SK-N-DZ (cell line): ENCODE measurements around the gene APOBEC3G.

Source experiments
- DNase-seq: peaks from one replicate; pipeline ENCODE4 v3.0.0-alpha.2; 2015; ENCODE audit warnings: low spot score

APOBEC3G gene

DNA sequence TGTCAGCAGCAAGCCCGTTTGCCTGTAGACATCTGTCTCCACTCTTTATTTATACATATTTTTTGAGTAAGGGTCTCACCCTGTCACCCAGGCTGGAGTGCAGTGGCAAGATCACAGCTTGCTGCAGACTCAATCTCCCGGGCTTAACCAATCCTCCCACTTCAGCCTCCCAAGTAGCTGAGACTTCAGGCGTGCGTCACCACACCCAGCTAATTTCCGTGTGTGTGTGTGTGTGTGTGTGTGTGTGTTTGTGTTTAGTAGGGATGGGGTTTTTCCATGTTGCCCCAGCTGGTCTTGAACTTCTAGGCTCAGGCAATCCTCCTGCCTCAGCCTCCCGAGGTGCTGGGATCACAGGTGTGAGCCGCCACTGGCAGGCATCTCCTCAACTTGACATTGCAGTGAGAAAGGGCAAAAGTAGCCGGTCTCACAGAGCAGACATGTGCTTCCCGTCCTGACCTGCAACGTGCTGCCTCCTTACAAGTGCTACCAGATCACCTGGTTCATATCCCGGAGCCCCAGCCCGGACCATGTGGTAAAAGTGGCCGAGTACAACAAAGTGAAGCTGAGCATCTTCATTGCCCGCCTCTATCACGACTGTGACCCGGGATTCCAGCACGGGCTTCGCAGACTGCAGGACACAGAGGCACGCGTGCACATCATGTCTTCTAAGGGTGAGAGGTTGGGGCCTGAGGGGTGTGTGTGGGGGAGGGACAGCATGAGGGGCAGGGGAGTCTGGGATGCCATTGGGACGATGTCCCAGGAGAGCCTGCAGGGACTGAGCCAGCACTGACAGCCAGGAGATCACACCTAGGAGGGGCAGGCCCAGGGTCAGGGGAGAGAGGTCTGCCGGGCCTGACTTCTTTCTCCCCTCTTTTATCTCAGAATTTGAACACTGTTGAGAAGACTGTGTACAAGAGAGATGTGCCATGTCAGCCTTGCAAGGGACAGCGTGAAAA is 14.3 kb downstream of the APOBEC3G start:
- no peak for DNase-seq

DNA sequence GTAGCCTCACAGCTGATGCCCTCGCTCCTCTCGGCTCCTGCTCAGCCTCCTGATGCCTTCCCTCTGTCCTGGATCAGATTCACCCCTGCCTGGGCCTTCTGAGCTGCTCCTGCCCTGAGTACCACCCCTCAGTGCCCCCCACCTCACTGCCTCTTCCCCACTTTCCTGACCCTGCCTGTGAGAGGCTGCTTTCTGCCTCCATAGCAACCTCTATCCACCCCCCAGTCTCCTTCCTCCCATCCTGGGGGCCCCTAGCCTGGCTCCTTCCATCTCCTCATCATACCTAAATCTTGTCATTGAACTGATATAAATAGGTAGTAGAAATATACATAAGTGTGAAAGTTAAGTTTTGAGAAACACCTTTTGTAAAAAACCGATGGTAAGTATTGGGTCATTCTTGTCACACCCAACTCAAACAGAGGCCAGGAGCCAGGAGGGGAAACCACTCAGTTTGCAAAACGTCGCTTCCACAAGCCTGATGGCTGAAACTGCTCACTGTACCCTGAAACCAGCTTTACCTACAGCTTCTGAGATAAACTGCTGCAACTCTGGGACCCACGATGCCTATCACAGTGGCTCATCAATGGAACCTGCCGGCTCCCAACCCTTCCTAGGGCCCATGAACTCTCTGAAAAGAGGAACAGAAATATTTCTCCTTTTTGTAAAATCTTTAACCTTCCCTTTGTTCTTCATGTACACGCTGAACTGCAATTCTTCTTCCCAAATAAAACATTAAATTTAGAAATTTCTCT is 15.2 kb downstream of the APOBEC3G start:
- no peak for DNase-seq

DNA sequence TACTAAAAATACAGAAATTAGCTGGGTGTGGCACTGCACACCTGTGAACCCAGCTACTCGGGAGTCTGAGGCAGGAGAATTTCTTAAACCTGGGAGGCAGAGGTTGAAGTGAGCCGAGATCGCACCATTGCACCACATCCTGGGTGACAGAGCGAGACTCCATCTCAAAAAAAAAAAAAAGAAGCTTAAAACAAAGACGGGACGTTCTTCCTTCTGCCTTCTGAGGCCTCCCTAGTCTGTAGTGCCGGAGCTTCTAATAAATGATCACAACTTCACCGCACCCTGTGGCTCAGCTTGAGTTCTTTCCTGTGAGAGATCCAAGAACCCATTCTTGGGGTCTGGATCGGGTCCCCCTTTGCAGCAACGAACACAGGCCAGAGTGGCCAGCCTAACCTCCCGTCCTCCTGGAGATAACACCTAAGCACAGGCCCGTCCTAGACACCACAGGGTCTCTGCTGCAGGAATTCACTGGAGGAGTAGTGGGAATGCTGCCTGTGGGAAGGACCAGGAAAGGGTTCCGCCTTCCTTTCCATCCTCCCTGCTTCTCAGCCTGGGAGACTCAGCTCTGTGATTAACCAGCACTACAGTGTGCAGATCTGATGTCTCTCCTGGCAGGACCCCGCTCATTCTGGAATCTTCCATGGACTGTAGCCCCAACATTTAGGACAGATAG is 17.8 kb downstream of the APOBEC3G start:
- no peak for DNase-seq

DNA sequence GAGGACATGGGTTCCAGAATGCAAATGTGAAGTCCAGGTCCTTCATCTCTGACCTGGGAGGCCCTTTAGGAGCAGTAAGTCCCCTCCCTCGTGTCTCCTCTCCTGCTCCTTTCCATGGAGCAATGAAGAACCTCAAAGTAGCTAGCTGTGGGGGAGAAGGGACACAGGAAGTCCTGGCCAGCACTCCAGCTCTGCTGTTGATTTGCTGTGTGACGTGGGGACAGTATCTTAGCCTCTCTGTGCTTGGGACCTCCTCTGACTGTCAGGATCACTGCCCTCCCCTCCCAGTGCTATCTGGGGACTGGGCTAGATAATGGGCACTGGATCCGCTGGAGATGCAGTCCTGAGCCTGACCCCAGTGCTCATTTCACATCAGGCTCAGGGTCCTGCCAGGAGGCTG is 18.9 kb downstream of the APOBEC3G start:
- no peak for DNase-seq

DNA sequence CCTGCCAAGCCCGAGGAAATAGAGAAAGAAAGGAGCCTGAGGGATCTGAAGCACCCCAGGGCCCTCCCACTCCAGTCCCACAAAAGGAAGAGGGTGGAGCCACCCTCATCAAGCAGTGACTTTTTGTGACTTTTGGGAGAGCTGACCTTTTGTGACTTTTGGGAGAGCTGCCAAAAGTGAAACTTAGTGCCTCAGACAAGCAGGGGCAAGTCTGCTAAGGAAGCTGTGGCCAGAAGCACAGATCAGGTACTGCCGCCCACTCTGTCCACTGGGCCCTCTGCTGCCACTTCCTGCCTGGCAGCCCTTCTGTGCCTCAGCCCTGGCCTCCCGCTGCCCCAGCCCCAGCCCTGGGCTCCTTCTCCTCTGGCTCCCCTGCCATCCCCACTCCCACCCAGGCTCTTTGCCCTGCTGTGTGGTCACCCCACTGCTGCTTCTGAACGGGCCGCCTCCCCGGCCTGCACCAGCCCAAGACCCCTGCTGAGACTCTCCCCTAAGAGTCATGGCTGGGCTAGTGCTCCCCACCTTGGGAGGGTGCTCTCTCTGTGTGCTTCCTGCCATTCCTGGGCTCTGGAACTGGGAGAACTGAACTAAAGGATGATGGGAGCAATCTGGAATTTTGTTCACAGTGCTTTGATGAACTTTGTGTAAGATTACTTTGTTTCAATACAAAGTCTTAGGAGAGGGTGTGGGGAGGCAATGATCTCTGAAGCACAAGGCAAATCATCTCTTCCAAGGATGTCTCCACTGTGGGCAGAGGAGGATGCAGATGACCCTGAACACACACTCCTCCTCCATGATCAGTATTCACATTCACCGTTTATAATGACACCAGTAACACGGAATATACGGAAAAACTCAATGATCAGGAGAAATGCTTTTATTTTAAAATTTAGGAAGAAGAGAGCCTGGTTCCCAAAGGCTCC is 20.3 kb downstream of the APOBEC3G start, which contains the start of gene APOBEC3H:
TSS of gene APOBEC3H (plus strand) at position 147 of the 923 bp plus-strand sequence. CDS start 3,035 bp downstream, outside the sequence.
- DNase-seq, result no peak

DNA sequence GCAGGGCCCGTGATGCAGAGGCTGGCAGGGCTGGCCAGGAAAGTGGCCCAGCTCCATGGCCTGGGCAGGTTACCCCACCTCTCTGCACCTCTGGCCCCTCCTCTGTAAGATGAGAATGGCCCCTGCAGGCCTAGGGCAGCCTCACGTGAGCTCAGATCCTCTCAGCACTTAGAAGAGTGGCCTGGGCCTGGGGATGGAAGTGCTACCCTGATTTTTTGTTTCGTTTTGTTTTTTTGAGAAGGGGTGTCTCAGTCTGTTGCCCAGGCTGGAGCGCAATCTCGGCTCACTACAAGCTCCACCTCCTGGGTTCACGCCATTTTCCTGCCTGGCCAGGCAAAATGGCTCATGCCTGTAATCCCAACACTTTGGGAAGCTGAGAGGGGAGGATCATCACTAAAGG is 21.0 kb downstream of the APOBEC3G start:
- no peak for DNase-seq

DNA sequence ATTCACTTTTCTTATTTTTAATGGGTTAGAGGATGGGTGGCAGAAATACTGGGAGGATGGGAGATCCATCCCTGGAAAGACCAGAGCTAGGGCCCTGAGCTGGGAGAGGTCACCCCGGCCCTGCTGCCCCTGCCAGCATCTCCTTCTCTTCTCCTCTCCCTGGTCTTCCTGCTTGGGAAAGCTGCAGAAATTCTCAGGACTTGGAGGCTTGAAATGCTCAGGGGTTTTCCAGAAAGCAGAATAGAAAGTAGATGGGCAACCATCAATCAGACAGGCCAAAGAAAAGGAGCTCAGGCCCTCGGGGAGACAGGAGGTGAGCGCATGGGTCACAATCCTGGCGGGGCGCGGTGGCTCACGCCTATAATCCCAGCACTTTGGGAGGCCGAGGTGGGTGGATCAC is 21.5 kb downstream of the APOBEC3G start:
- no peak for DNase-seq

DNA sequence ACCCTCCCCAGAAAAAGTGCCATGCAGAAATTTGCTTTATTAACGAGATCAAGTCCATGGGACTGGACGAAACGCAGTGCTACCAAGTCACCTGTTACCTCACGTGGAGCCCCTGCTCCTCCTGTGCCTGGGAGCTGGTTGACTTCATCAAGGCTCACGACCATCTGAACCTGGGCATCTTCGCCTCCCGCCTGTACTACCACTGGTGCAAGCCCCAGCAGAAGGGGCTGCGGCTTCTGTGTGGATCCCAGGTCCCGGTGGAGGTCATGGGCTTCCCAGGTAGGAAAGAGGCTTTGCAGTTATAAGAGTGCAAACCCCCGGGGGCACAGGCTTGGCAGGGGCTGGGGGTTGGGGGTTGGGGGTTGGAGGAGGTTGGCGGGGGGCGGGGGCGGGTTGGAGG is 24.2 kb downstream of the APOBEC3G start:
- no peak for DNase-seq

DNA sequence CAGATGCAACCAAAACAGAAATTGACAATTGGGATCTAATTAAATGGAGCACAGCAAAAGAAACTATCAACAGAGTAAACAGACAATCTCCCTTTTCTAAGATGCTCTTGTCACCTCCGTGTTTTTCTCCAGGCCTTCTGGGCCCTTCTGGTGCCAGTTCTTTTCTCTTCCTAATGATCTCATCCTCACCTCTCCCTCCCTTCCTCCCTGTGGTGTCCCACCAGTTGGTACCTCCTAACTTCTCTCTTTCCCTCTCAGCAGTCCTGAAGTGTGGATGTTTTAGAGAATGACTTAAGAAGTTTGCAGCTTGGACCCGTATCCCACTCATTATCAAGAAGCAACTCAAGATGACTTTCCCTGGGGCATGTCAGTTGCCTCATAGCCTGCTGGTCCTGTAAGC is 26.4 kb downstream of the APOBEC3G start:
- no peak for DNase-seq

DNA sequence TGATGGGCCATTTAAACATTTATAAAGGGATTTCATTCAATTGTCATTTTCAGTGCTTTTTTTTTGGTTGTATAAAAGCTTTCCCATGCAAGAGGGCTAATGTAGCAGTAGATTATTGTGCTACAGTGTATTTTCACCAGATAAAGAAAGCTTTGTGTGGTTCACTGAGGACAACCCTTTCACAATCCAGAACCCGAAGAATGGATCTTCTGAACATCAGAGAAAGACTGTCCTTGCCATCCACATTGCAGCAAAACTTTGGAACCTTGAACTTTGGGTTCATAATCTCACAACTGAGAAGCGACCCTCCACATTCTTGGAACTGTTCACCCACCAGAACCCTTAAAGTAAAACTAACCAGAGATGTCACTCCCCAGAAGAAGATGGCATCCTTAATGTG is 29.3 kb downstream of the APOBEC3G start:
- DNase-seq, result no peak

DNA sequence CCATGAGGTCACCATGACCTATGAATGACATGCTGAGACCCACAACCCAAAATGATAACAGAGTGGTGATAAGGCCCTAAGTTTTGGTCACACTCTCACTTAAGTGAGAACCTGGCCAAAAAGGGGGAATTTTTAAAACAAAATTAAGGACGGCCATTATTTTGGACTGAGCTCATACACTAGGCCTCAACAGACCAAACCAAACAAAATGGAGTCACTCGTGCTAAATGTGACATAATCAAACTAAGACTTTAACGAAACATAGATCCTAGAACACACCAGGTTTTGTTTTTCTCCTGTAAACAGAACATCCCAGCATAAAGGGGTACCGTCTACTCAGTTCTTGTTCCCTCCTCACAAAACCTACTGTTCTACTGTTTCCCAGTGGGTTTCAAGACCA is 31.4 kb downstream of the APOBEC3G start:
- no peak for DNase-seq

DNA sequence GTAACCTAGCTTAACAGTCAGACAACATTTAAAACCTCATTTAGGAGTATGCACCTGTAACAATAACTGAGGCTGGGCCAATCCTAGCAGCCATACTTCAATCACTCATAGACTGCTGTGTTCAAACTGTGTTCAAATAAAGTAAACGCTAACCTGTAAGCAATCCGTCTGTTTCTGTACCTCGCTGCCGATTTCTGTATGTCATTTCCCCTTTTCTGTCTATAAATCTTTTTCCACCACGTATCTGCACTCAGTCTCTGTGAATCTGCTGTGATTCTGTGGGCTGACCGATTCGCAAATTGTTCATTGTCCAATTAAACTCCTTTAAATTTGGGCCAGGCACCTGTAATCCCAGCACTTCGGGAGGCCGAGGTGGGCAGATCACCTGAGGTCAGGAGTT is 32.3 kb downstream of the APOBEC3G start:
- no peak for DNase-seq

DNA sequence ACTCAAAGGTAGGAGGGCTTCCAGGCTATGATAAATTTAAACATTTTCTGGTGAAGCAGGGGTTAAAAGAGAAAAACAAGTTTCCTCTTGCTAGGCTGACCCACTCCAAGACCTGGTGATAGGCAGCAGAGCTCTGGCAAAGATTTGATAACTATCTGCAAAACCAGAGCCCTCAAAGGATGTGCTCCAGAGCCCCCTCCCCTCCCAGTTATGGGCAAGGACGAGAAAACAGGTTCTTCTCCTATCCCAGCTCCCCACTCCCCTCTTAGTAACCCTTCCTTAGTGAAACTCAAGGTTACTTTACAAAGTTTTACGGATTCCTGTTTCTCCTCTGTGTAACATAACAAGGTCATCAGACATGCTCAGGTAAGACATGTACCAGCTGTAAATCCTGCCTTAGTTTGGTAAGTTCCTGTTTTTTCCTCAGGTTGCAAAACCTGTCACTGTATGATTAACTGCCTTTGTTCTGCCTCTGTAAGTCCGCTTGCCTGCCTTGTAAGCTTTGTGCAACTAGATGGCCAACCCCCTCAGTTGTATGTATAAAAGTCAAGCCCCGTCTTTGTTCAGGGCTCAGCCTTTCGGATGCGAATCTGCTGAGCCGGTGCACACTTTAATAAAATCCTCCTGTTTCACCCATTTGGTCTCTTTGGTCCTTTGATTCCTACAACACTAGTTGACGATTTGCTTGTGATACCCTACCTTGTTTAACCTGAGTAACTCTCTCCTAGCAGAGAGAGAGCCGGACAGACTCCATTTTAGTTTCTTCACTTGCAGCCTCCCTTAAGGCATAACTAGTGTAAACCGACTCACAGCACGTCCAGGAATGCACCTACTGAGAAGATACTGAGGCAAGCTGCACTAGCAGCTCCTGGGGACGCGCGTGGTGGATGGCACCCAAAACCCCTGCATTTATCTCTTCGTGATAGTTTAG is 33.8 kb downstream of the APOBEC3G start:
- peak; percentile 69 for DNase-seq

DNA sequence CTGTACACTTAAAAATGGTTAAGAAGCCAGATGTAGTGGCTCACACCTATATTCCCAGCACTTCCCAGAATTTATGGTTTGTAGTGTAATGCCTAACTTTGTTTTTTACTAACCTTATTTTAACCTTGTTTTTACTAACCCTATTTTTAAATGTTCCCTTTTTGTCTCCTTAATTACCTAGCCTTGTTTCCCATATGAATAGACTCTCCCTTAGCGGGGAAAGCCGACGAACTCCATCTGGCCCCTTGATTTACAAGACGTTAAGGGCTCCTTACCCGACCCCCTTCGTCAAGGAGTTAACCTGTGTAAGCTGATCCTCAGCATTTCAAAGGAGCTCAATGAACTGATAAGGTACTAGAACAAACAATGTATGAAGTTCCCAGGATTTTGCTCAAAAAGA is 37.0 kb downstream of the APOBEC3G start:
- DNase-seq, result no peak

DNA sequence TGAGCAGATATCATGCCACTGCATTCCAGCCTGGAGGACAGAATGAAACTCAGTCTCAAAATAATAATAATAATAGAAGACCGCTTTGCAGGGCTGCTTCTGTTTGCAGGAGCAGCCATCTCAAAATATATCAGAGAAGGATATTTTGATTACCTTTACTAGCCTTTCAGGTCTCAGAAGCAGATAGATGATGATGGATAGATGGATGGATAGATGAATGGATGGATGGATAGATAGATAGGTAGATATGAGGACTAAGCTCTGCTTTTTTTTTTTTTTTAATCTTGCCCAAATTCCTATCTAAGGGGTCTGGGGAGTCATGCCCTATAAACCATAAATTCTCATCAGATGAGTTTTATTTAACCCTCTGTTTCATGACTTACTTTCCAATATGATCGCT is 38.5 kb downstream of the APOBEC3G start:
- no peak for DNase-seq

DNA sequence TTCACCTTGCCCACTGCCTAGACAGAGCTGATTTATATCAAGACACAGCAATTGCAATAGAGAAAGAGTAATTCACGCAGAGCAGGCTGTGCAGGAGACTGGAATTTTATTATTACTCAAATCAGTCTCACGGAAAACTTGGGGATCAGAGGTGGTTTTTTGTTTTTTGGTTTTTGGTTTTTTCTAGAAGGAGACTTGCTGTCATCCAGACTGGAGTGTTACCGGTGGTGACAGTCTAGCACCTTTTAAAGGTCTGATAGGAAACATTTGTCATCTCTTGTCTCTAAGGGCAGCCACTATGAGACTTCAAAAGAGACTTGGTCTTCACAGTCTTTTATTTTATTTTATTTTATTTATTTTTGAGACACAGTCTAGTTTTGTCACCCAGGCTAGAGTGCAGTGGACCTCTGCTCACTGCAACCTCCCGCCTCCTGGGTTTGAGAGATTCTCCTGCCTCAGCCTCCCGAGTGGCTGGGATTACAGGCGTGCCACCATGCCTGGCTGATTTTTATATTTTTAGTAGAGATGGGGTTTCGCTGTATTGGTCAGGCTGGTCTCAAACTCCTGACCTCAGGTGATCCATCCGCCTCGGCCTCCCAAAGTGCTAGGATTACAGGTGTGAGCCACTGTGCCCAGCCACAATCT is 39.0 kb downstream of the APOBEC3G start:
- no peak for DNase-seq

DNA sequence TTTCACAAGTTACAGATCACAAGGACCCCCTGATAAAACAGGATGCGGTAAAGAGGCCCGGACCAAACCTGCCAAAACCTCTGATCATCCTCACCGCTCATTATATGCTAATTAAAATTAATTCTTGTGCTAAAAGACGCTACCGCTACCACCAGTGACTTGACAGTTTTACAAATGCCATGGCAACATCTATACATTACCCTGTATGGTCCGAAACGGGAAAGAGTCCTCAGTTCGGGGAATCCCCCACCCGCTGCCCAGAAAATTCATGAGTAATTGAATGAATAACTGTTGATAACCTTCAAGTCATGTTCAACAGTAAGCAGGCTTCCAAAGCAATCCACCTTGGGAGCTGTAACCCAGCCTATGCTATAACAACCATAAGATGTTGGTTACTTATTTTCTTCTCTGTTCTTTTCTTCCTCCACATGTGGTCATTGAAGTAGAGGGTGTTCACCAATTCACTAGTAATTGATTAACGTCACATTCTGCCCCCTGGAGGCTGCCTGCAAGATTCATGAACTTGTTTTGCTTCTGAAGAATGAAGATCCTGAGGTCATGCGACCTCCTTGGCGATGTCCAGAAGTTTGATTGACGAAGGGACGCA is 40.6 kb downstream of the APOBEC3G start:
- DNase-seq, result no peak

DNA sequence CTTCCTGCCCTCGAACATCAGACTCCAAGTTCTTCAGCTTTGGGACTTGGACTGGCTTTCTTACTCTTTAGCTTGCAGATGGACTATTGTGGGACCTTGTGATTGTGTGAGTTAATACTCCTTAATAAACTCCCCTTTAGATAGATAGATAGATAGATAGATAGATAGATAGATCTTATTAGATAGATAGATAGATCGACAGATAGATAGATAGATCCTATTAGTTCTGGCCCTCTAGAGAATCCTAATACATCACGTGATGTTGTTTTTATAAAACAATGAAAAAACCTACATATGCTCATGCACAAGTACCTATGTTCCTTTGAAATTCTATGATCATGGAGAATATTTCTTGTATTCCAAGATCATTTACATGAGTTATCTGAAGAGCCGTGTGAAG is 43.9 kb downstream of the APOBEC3G start:
- DNase-seq, result no peak
